GM18951 (cell line): ENCODE results near the gene ZBTB16.

Experiments used
- POLR2A ChIP-seq: IDR thresholded peaks from 4 replicates; pipeline ENCODE4 v1.6.1; 2011; ENCODE audit warnings: mild to moderate bottlenecking; ENCODE audit not compliant: insufficient read length, insufficient read depth; ENCODE audit errors: extremely low read depth
- in situ Hi-C: fragments of 300-500 bp; cut with MboI; formaldehyde crosslinking; loops from one replicate; pipeline ENCODE4 v1.12.0; 2022; ENCODE audit warnings: low sequenced_read_pairs, mixed read lengths, inconsistent platforms; ENCODE audit not compliant: unreplicated experiment

Gene ZBTB16

DNA sequence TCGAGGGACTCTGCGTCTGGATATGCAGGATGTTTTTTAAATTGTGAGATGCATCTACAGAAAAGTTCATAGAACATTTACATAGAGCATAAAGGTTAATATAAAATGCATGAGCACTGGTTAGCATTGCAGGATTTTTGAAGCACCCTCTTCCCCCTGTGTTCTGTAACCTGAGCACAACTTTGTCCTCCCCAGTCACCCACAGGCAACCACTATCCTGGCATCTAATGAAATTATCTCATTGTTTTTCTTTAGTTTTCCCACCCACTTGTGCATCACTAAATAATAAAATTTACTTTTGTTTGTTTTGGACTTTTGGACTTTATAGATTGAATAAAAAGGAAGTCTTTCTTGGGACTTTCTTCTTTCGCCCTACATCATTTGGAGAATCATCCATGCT is 226.7 kb downstream of the ZBTB16 start:
- TF ChIP-seq POLR2A, result no peak
- in situ Hi-C loops, result no loop called here

DNA sequence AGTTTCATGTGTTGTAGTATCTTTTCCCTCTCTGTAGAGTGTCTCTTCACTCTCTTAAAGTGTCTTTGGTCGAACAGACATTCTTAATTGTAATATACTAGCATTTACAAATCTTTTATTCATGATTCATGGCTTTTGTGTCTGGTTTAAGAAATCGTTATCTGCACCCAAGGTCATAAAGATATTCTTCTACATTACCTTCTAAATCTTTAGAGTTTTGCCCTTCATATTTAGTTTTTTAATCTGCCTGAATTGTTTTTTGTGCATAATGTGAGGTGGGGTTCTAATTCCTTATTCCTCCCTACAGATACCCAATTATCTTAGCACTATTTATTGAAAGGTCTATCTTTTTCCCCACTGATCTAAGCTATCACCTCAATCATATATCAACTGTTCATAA is 227.6 kb downstream of the ZBTB16 start:
- in situ Hi-C loops, result no loop called here
- no peak for TF ChIP-seq POLR2A

DNA sequence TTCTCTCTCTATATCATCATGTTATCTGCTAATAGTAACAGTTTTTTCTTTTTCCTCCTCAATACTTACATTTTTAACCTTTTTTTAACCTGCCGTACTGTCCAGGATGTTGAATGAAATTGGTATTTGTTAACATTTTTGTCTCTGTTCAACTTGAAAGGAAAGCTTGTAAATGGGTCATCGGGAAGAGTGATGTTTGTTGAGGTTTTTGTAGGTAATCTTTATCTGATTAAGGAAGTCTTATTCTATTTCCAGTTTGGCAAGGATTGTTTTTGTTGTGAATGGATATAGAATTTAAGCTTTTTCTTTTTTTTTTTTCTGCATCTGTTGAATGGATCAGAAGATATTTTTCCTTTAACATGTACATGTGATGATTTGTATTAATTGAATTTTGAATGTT is 228.6 kb downstream of the ZBTB16 start:
- no peak for TF ChIP-seq POLR2A
- in situ Hi-C loops, result no loop called here

DNA sequence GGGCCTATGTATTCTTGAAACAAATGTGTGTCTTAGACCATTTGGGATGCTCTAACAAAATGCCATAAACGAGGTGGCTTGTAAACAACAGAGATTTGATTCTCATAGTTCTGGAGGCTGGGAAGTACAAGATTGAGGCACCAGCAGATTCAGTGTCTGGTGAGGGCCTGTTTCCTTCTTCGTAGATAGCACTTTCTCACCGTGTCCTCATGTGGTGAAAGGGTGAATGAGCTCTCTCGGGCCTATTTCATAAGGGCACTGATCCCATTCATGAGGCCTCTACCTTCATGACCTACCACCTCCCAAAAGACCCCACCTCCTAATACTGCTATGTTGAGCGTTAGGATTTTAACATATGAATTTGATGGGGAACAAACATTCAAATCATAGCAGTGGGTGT is 230.3 kb downstream of the ZBTB16 start:
- TF ChIP-seq POLR2A, result no peak
- in situ Hi-C loops, result no loop called here

DNA sequence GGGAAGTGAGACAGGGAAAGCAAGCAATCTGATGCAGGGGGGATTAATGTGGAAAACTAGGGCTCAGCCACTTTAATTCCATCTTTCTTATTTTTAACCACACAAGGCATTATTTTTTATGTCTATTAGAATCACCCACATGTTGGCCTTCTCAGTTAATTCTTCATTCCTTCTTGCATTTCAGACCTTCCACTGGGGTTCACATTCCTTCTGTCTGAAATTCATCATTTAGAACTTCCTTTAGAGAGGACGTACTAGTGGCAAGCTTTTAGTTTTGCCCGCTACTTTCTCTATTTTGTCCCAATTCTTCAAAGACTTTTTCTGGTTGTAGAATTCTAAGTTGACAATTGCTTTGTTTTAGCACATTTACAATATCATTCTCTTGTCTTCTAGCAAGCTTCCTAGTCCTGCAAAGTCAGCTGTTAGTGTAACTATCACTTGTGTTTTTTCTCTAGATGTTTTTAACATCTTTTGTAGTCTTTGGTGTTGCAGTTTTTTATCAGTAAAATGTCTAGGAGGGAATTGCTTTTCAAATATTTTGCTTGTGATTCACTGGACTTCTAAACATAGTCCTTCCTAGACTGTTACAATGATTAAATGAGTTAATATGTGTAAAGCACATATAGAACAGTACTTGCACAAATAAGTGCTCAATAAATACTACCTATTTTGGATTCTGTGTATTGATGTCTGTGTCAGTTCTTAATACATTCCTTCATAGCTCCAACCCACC is 231.2 kb downstream of the ZBTB16 start:
- no peak for TF ChIP-seq POLR2A
- in situ Hi-C loops, result no loop called here

DNA sequence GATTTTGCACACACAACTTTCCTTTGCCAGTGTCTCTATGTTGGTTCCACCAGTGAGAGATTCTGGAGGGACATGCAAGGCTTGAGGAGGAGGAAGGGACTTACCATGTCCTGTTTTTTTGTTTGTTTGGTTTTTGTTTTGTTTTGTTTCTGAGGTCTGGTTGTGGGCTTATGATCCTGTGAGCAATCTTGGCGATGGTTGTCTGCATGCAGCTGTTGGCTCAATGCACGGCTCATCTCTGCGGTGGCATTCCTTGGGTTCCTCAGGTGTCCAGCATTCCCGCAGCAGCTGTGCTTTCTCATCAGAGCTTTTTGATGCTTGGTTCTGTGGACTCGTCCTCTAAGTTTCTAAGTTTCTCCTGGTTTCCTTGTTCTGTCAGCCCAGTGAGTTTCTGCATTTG is 231.9 kb downstream of the ZBTB16 start:
- in situ Hi-C loops, result no loop called here
- no peak for TF ChIP-seq POLR2A

DNA sequence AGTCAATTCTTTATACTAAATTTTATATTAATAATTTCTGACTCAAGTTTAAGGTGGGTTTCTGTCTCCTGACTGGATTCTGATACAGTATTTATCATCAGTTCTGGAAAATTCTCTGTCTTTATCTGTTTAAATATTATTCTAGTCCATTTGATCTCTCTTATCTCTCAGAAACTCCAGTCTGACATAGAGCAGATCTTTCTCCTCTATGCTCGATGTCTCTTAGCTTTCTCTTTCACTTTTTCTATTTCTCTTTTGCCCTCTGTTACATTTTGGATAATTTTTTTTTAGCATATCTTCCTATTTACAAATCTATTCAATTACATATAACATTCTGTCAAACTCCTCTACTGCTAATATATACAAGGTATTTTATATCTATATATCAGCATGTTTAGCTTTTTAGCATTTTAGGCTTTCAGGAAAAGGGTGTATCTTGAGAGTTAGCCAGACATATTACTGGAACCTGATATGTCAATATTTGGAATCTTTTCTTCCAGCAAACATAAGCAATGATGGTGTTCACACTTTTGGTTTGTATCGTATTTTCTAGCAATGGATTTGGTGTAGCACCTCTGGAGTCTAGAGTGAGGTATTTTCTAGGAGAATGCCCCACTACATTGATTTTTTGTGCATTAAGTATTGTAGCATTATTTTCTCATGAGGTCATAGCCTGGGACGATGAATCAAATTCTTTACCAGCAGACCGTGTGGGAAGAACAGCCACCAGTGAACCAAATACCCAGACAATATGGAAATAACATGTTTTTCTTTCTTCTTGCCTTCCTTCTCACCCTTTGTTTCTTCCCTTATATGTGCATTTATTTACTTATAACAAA is 232.6 kb downstream of the ZBTB16 start:
- TF ChIP-seq POLR2A, result no peak
- in situ Hi-C loops, result no loop called here

DNA sequence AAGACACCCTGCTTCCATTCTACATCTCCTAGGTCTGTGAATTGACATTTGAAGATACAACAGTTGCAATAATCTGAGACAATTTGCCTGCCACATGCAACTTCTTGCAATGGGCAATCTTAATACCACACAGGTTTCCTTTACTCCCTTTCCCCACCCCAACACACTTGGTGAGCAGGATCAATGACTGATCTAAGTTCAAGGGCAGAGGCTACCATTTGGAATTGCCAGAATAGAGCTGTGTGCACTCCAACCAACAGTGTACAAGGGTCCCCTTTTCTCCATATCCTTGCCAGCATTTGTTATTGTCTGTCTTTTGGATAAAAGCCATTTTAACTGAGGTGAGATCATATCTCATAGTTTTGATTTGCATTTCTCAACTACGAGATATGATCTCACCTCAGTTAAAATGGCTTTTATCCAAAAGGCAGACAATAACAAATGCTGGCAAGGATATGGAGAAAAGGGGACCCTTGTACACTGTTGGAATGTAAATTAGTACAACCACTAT is 233.7 kb downstream of the ZBTB16 start:
- in situ Hi-C loops, result no loop called here
- TF ChIP-seq POLR2A, result no peak

DNA sequence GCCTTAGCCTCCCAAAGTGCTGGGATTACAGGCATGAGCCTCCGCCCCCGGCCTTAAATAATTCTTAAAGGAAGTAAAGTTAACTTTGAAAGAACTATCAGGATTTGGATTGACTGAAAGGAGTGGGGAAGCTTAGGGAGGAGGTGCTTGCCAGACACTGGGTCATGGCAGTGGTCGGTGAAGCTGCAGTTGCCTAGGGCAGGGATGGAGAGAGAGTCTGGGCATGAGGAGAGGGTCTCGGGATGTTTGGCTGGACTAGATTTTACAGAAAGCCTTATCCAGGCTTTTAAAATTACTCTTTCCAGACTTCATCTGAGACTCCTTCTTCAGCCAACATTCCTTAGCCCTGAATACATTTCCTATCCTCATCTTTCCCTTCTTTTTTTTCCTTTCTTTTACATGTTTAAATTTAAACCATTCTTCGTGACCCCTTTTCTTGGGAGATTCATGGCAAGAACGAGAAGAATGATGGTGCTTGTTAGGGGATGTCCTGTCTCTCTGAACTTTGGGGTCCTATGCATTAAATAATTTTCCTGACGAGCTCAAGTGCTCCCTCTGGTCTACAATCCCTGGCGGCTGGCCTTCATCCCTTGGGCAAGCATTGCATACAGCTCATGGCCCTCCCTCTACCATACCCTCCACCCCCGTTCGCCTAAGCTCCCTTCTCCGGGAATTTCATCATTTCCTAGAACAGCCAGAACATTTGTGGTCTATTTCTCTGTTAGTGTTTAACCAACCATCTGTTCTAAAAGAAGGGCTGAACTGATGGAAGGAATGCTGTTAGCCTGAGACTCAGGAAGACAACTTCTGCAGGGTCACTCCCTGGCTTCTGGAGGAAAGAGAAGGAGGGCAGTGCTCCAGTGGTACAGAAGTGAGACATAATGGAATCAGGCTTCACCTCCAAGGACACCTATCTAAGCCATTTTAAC is 236.4 kb downstream of the ZBTB16 start, which contains the start of gene NNMT:
Gene NNMT (plus strand): TSS at position 724 of the 929 bp plus-strand sequence. CDS start 158 bp downstream, at position 882.
- in situ Hi-C loops, result no loop called here
- TF ChIP-seq POLR2A, result no peak

DNA sequence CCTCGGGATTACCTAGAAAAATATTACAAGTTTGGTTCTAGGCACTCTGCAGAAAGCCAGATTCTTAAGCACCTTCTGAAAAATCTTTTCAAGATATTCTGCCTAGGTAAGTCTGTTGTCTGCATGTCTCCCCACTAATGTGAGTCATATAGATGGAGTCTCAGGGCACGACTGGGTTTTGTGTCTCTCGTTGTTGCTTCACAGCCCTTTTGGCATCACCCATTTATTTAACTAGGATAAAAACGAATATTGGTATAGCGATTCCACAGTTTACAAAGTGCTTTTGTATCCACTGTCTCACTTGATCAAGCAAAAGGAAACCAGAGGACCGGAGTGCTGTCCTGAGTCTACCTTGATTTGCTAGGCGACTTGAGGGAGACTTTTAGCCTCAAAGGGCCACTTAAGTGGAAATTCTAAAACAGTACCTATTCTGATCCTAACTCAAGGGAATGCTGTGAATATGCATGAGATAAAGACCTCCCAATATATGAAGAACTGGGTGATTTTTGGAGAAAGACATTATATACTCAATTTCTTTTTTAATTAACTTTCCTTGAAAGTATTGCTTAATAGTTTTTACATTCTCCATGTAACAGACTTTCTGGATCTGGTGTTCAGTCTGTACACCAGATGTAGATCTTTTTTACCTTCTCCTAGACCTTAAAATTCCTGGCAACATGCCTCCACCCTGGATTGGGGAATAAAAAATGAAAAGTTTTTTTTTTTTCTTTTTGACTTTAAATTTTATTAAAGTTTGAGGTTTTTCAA is 237.3 kb downstream of the ZBTB16 start:
- no peak for TF ChIP-seq POLR2A
- in situ Hi-C loops, result no loop called here

DNA sequence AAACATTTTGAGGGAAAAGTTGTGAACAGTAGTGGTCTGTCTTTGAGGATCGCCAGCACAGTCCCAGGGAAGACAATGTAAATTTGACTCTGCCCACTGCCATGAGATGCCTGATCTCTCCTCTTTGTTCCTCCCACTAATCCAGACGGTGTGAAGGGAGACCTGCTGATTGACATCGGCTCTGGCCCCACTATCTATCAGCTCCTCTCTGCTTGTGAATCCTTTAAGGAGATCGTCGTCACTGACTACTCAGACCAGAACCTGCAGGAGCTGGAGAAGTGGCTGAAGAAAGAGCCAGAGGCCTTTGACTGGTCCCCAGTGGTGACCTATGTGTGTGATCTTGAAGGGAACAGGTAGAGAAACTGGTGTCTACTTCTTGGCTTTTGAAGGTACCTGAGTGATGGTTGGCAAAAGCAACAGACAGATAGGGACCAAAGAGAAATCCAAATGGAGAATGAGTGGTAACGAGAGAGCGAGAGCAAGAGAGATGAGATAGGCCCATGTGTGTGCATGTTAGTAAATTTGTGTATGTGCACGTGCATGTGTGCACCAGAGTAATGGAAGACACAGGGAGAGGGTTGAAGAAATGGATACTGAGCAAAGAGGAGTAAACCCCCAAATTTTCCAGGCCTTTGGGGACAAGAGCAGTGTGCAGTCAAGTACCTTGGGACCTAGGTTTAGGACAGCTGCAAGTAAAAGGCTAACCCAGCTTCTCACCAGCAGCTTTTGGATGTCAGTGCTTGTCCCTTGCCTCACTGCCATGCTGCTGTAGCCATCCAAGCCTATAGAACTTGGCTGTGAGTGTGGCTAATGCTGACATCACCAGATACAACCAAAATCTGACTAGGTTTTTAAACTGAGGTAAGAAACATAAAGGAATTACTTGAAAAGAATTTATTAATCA is 238.5 kb downstream of the ZBTB16 start:
- in situ Hi-C loops, result no loop called here
- TF ChIP-seq POLR2A, result no peak

DNA sequence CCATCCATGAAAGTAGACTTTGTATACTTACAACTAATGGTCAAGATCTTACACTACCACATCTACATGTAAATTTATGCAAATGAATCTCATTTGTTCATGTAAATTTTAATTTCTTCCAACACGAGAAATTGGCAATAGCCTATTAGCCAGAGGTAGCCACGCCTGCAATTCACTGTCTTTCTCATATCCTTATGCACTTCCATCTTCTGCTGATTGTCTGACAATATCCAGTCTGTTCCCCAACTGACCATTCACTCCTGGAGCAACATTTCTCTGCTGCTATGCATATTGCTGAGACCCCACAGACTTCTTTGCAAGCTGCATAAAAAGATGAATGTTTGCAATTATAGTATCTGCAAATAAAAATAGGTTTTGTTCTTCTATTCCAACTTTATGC is 239.2 kb downstream of the ZBTB16 start:
- in situ Hi-C loops, result no loop called here
- TF ChIP-seq POLR2A, result no peak
